Ectodermal cell (in vitro differentiated cells): ENCODE data around the gene RGS12.

ENCODE experiments used
- H3K27ac ChIP-seq: 2 replicates; pipeline ENCODE4 v1.7.0; 2013; ENCODE audit warnings: mild to moderate bottlenecking, low read depth, low read length; ENCODE audit not compliant: insufficient read depth, poor library complexity, severe bottlenecking
- H3K27me3 ChIP-seq: 2 replicates; pipeline ENCODE4 v1.7.0; 2013; ENCODE audit warnings: mild to moderate bottlenecking, low read length; ENCODE audit not compliant: insufficient read depth, control insufficient read depth, poor library complexity, severe bottlenecking
- H3K36me3 ChIP-seq: one replicate; pipeline ENCODE4 v1.7.0; 2013; ENCODE audit warnings: low read length; ENCODE audit not compliant: control insufficient read depth, insufficient read depth
- H3K4me1 ChIP-seq: one replicate; pipeline ENCODE4 v1.7.0; 2013; ENCODE audit warnings: low read length; ENCODE audit not compliant: control insufficient read depth, insufficient read depth
- H3K4me3 ChIP-seq: 2 replicates; pipeline ENCODE4 v1.7.0; 2013; ENCODE audit warnings: low read depth, low read length, control low read depth; ENCODE audit not compliant: insufficient read depth
- H3K9me3 ChIP-seq: 2 replicates; pipeline ENCODE4 v1.7.0; 2013; ENCODE audit warnings: mild to moderate bottlenecking, low read length, moderate library complexity; ENCODE audit not compliant: control insufficient read depth
- WGBS, 2 experiments: methylation state at CpG; one replicate each; pipeline ENCODE4 v1.1.7; 2013; ENCODE audit warnings: missing lambda C conversion rate in 2 of 2; 5-methylcytosine and 5-hydroxymethylcytosine counted together

Gene RGS12

GRCh38 chr4:3249711-3250437 is 42.9 kb upstream of the RGS12 start:
- Histone ChIP-seq H3K4me3 (no peak overlapping the region), H3K36me3 (no peaks in the 10 kb centered on the region), H3K9me3 (no peaks in the 10 kb centered on the region), H3K27me3 (no peaks in the 10 kb centered on the region), H3K4me1 (peaks cover 10% of the 10 kb centered on the region), H3K27ac (no peak overlapping the region)
- WGBS, 2 experiments, result 86 to 87% methylated on average over 20 of the region's 20 CpGs

- Histone ChIP-seq H3K36me3 (no peaks in the 10 kb centered on the region), H3K27me3 (no peaks in the 10 kb centered on the region), H3K4me1 (peaks cover 10% of the 10 kb centered on the region), H3K9me3 (no peaks in the 10 kb centered on the region), H3K27ac (no peak overlapping the region), H3K4me3 (no peak overlapping the region)
- 76 to 77% methylated on average over 14 of the region's 14 CpGs for WGBS, 2 experiments
These were observed 42.3 kb upstream of the RGS12 start for GRCh38 chr4:3250438-3250955.

GRCh38 chr4:3250956-3251690 is 41.7 kb upstream of the RGS12 start:
- WGBS, 2 experiments, result 82 to 83% methylated on average over 19 of the region's 19 CpGs
- Histone ChIP-seq H3K27ac (no peak overlapping the region), H3K36me3 (no peaks in the 10 kb centered on the region), H3K4me1 (peaks cover 10% of the 10 kb centered on the region), H3K9me3 (no peaks in the 10 kb centered on the region), H3K27me3 (no peaks in the 10 kb centered on the region), H3K4me3 (no peak overlapping the region)

- H3K4me3 ChIP-seq, result no peak overlapping the region
- no peaks in the 10 kb centered on the region for H3K9me3 ChIP-seq
- H3K36me3 ChIP-seq, result no peaks in the 10 kb centered on the region
- no peak overlapping the region for H3K27ac ChIP-seq
- peaks cover 10% of the 10 kb centered on the region for H3K4me1 ChIP-seq
- 93 to 97% methylated on average over 11 of the region's 11 CpGs for WGBS, 2 experiments
- H3K27me3 ChIP-seq, result no peaks in the 10 kb centered on the region
These were observed 40.9 kb upstream of the RGS12 start for GRCh38 chr4:3251691-3252479.

- 89 to 100% methylated on average over 1 to 3 of the region's 3 CpGs for WGBS, 2 experiments
- no peaks in the 10 kb centered on the region for H3K9me3 ChIP-seq
- no peaks in the 10 kb centered on the region for H3K27me3 ChIP-seq
- H3K4me1 ChIP-seq, result peaks cover 10% of the 10 kb centered on the region
- H3K36me3 ChIP-seq, result no peaks in the 10 kb centered on the region
- H3K27ac ChIP-seq, result no peak overlapping the region
- H3K4me3 ChIP-seq, result no peak overlapping the region
These were observed 40.4 kb upstream of the RGS12 start for GRCh38 chr4:3252480-3252828.

- Histone ChIP-seq H3K27ac (no peak overlapping the region), H3K4me3 (no peak overlapping the region), H3K4me1 (peaks cover 10% of the 10 kb centered on the region), H3K36me3 (no peaks in the 10 kb centered on the region), H3K9me3 (no peaks in the 10 kb centered on the region), H3K27me3 (no peaks in the 10 kb centered on the region)
- WGBS, 2 experiments, result 93 to 94% methylated on average over 38 of the region's 38 CpGs
These were observed 39.8 kb upstream of the RGS12 start for GRCh38 chr4:3252831-3253641.

- no peaks in the 10 kb centered on the region for H3K36me3 ChIP-seq
- H3K9me3 ChIP-seq, result no peaks in the 10 kb centered on the region
- H3K4me3 ChIP-seq, result no peak overlapping the region
- WGBS, 2 experiments, result 87 to 88% methylated on average over 13 of the region's 13 CpGs
- H3K27me3 ChIP-seq, result no peaks in the 10 kb centered on the region
- H3K4me1 ChIP-seq, result peaks cover 7% of the 10 kb centered on the region
- H3K27ac ChIP-seq, result no peak overlapping the region
These were observed 39.0 kb upstream of the RGS12 start for GRCh38 chr4:3253808-3254207.

- Histone ChIP-seq H3K4me1 (peaks cover 3% of the 10 kb centered on the region), H3K27ac (no peak overlapping the region), H3K9me3 (no peaks in the 10 kb centered on the region), H3K4me3 (no peak overlapping the region), H3K27me3 (no peaks in the 10 kb centered on the region), H3K36me3 (no peaks in the 10 kb centered on the region)
- 81 to 83% methylated on average over 14 of the region's 14 CpGs for WGBS, 2 experiments
These were observed 38.3 kb upstream of the RGS12 start for GRCh38 chr4:3254302-3255131.

- Histone ChIP-seq H3K4me1 (peaks cover 3% of the 10 kb centered on the region), H3K9me3 (no peaks in the 10 kb centered on the region), H3K4me3 (no peak overlapping the region), H3K27ac (no peak overlapping the region), H3K27me3 (no peaks in the 10 kb centered on the region), H3K36me3 (no peaks in the 10 kb centered on the region)
- WGBS, 2 experiments, result 92 to 93% methylated on average over 36 of the region's 36 CpGs
These were observed 37.1 kb upstream of the RGS12 start for GRCh38 chr4:3255611-3256186.
